Measurements from ENCODE around the gene CCSER2.
A peak's percentile ranks its signal among the peaks of the same experiment; 100 is the strongest.

CCSER2 gene

DNA sequence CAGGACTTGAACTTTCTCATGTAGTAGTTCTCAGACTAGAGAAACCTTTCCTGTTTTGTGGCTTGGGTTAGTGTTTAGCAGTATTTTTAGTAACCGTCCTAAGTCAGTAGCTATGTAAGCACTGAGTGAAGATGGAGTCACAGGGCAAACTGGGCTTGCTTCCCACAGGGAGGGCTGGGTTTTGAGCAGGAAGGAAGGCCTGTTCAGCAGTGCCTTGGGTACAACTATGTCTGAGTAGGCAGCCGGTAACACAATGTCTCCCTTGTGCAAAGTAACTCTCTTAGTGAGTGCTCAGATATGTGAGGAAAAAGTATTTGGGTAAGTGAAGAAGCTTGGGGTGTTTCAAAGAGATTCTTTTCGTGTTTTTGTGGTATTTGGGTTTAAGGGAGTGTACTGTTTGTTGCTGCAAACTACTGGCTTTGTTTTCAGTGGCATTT lies 96.4 kb downstream of the CCSER2 start:
- 0 out of 2 replicates have a peak, but pooled peaks have one; percentile 50 for TF ChIP-seq ZFP3 (CRISPR knock-in tag; IDR thresholded peaks at IDR 0.05)
- TF ChIP-seq, protein P1, sequence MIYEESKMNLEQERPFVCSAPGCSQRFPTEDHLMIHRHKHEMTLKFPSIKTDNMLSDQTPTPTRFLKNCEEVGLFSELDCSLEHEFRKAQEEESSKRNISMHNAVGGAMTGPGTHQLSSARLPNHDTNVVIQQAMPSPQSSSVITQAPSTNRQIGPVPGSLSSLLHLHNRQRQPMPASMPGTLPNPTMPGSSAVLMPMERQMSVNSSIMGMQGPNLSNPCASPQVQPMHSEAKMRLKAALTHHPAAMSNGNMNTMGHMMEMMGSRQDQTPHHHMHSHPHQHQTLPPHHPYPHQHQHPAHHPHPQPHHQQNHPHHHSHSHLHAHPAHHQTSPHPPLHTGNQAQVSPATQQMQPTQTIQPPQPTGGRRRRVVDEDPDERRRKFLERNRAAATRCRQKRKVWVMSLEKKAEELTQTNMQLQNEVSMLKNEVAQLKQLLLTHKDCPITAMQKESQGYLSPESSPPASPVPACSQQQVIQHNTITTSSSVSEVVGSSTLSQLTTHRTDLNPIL (CRISPR knock-in tag; IDR thresholded peaks at IDR 0.05; ENCODE audit: low read depth): no peak
- TF ChIP-seq SNAI2 (CRISPR knock-in tag; IDR thresholded peaks at IDR 0.05): no peak
- no peak for TF ChIP-seq ISL1 (CRISPR knock-in tag; IDR thresholded peaks at IDR 0.05)
- TF ChIP-seq ZC3H10 (CRISPR knock-in tag; IDR thresholded peaks at IDR 0.05): no peak
- TF ChIP-seq, protein P2, sequence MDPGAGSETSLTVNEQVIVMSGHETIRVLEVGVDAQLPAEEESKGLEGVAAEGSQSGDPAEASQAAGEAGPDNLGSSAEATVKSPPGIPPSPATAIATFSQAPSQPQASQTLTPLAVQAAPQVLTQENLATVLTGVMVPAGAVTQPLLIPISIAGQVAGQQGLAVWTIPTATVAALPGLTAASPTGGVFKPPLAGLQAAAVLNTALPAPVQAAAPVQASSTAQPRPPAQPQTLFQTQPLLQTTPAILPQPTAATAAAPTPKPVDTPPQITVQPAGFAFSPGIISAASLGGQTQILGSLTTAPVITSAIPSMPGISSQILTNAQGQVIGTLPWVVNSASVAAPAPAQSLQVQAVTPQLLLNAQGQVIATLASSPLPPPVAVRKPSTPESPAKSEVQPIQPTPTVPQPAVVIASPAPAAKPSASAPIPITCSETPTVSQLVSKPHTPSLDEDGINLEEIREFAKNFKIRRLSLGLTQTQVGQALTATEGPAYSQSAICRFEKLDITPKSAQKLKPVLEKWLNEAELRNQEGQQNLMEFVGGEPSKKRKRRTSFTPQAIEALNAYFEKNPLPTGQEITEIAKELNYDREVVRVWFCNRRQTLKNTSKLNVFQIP (CRISPR knock-in tag; IDR thresholded peaks at IDR 0.05; ENCODE audit: borderline replicate concordance, low read depth): no peak
- TF ChIP-seq TOX (CRISPR knock-in tag; IDR thresholded peaks at IDR 0.05; ENCODE audit: borderline replicate concordance): no peak
- ATAC-seq: peak; percentile 100

- TF ChIP-seq, protein P3, sequence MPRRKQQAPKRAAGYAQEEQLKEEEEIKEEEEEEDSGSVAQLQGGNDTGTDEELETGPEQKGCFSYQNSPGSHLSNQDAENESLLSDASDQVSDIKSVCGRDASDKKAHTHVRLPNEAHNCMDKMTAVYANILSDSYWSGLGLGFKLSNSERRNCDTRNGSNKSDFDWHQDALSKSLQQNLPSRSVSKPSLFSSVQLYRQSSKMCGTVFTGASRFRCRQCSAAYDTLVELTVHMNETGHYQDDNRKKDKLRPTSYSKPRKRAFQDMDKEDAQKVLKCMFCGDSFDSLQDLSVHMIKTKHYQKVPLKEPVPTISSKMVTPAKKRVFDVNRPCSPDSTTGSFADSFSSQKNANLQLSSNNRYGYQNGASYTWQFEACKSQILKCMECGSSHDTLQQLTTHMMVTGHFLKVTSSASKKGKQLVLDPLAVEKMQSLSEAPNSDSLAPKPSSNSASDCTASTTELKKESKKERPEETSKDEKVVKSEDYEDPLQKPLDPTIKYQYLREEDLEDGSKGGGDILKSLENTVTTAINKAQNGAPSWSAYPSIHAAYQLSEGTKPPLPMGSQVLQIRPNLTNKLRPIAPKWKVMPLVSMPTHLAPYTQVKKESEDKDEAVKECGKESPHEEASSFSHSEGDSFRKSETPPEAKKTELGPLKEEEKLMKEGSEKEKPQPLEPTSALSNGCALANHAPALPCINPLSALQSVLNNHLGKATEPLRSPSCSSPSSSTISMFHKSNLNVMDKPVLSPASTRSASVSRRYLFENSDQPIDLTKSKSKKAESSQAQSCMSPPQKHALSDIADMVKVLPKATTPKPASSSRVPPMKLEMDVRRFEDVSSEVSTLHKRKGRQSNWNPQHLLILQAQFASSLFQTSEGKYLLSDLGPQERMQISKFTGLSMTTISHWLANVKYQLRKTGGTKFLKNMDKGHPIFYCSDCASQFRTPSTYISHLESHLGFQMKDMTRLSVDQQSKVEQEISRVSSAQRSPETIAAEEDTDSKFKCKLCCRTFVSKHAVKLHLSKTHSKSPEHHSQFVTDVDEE (CRISPR knock-in tag; IDR thresholded peaks at IDR 0.05): no peak
- no peak for TF ChIP-seq BACH2 (CRISPR knock-in tag; IDR thresholded peaks at IDR 0.05; ENCODE audit: borderline replicate concordance)
- no peak for TF ChIP-seq RARB (CRISPR knock-in tag; IDR thresholded peaks at IDR 0.05)
- no peak for TF ChIP-seq ZFP30 (CRISPR knock-in tag; IDR thresholded peaks at IDR 0.05)
- no peak for ATAC-seq
Observed at GRCh38 chr10:84427903-84428650, 99.7 kb downstream of the CCSER2 start.

- TF ChIP-seq GLIS3 (CRISPR knock-in tag; IDR thresholded peaks at IDR 0.05) (no peak), ARNTL (CRISPR knock-in tag; IDR thresholded peaks at IDR 0.05; ENCODE audit: borderline replicate concordance, low read depth) (no peak), ZFP30 (CRISPR knock-in tag; IDR thresholded peaks at IDR 0.05) (no peak), ZC3H10 (CRISPR knock-in tag; IDR thresholded peaks at IDR 0.05) (no peak)
- ATAC-seq: no peak
Observed at GRCh38 chr10:84428711-84429110, 100.3 kb downstream of the CCSER2 start.

GRCh38 chr10:84429926-84430520 lies 101.6 kb downstream of the CCSER2 start:
- peak; percentile 72 for ATAC-seq
- TF ChIP-seq CSRNP3 (CRISPR knock-in tag; IDR thresholded peaks at IDR 0.05): no peak
- TF ChIP-seq ZNF565 (CRISPR knock-in tag; conservative IDR thresholded peaks at IDR 0.05; ENCODE audit: low read depth): no peak
- no peak for TF ChIP-seq OSR1 (CRISPR knock-in tag; IDR thresholded peaks at IDR 0.05)
- TF ChIP-seq TOX (CRISPR knock-in tag; IDR thresholded peaks at IDR 0.05; ENCODE audit: borderline replicate concordance): no peak
- no peak for TF ChIP-seq TCF4 (CRISPR knock-in tag; IDR thresholded peaks at IDR 0.05; ENCODE audit: borderline replicate concordance)
- no peak for TF ChIP-seq ZFP3 (CRISPR knock-in tag; IDR thresholded peaks at IDR 0.05)
- TF ChIP-seq PPARA (CRISPR knock-in tag; IDR thresholded peaks at IDR 0.05; ENCODE audit: borderline replicate concordance): no peak
- TF ChIP-seq, protein P4, sequence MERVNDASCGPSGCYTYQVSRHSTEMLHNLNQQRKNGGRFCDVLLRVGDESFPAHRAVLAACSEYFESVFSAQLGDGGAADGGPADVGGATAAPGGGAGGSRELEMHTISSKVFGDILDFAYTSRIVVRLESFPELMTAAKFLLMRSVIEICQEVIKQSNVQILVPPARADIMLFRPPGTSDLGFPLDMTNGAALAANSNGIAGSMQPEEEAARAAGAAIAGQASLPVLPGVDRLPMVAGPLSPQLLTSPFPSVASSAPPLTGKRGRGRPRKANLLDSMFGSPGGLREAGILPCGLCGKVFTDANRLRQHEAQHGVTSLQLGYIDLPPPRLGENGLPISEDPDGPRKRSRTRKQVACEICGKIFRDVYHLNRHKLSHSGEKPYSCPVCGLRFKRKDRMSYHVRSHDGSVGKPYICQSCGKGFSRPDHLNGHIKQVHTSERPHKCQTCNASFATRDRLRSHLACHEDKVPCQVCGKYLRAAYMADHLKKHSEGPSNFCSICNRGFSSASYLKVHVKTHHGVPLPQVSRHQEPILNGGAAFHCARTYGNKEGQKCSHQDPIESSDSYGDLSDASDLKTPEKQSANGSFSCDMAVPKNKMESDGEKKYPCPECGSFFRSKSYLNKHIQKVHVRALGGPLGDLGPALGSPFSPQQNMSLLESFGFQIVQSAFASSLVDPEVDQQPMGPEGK (CRISPR knock-in tag; IDR thresholded peaks at IDR 0.05; ENCODE audit: borderline replicate concordance): no peak
- no peak for TF ChIP-seq ESRRG (CRISPR knock-in tag; IDR thresholded peaks at IDR 0.05)
- TF ChIP-seq, protein P2 (CRISPR knock-in tag; IDR thresholded peaks at IDR 0.05; ENCODE audit: borderline replicate concordance, low read depth): no peak
- no peak for TF ChIP-seq RARB (CRISPR knock-in tag; IDR thresholded peaks at IDR 0.05)
- TF ChIP-seq ISL1 (CRISPR knock-in tag; IDR thresholded peaks at IDR 0.05): no peak
- TF ChIP-seq, protein P3 (CRISPR knock-in tag; IDR thresholded peaks at IDR 0.05): no peak
- no peak for TF ChIP-seq ZNF8 (CRISPR knock-in tag; IDR thresholded peaks at IDR 0.05)

All from SK-N-SH treated with all-trans-retinoic acid at 6 μM for 48 hours (cell line).